Spleen (tissue), 7 donors: ENCODE data around the gene KIAA0825.

Experiments used
- POLR2AphosphoS5 ChIP-seq, 3 donors: sonication (generic); formaldehyde crosslinking; IDR thresholded peaks; one replicate each; pipeline ENCODE4 v1.5.1; 2017; ENCODE audit warnings: antibody characterized with exemption in 3 of 3
- TF ChIP-seq, protein P1 (sequence below), 11 experiments: fragments of 200-600 bp in 7 of 11; fragments of 450-650 bp in 4 of 11; sonication (generic) in 4 of 11; IDR thresholded peaks in 8 of 11; conservative IDR thresholded peaks in 3 of 11; 1 replicate in 7 of 11; 2 replicates in 4 of 11; pipeline versions ENCODE4 v1.4.0 to v1.8.0; 2016 to 2021; ENCODE audit warnings: antibody characterized with exemption in 11 of 11, inconsistent platforms in 4 of 11, mild to moderate bottlenecking in 1 of 11
- donor health status: DM: no; HTN: no; CAD: no; lungs with moderate emphysema.
- donor health status: DM: no; HTN: no; CAD: no.
- donor health status: DM: no; HTN: no; CAD: no.

DNA sequence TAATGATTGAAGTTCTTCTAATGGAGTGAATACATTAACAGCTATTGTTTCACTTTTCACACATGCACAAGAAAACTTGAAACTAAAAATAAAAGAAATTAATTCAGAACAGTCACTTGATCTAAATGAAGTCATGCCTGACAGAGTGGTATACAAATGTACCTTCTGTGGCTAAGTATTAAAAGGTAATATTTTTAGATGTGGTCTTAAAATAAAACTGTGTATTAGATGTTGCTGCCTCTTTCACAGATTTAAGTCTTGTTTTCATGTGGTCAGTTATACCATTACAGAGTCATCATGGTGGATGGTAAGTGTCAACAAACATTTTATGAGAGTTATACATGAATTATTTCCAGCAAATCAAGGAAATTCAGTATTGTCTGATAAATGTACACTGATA, 47.0 kb downstream of the KIAA0825 start:
- no peak for TF ChIP-seq POLR2AphosphoS5 (IDR thresholded peaks at IDR 0.05)
- TF ChIP-seq, protein P1, sequence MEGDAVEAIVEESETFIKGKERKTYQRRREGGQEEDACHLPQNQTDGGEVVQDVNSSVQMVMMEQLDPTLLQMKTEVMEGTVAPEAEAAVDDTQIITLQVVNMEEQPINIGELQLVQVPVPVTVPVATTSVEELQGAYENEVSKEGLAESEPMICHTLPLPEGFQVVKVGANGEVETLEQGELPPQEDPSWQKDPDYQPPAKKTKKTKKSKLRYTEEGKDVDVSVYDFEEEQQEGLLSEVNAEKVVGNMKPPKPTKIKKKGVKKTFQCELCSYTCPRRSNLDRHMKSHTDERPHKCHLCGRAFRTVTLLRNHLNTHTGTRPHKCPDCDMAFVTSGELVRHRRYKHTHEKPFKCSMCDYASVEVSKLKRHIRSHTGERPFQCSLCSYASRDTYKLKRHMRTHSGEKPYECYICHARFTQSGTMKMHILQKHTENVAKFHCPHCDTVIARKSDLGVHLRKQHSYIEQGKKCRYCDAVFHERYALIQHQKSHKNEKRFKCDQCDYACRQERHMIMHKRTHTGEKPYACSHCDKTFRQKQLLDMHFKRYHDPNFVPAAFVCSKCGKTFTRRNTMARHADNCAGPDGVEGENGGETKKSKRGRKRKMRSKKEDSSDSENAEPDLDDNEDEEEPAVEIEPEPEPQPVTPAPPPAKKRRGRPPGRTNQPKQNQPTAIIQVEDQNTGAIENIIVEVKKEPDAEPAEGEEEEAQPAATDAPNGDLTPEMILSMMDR (IDR thresholded peaks at IDR 0.05 in 8 of 11, conservative IDR thresholded peaks at IDR 0.05 in 3 of 11): no peak
